PC-3 (cell line): ENCODE results near the gene IQGAP3.

ENCODE experiments used
- EZH2 ChIP-seq: fragments of 300-600 bp; sonication (generic); IDR thresholded peaks from one replicate; pipeline ENCODE4 v1.6.1; 2017; ENCODE audit warnings: antibody characterized with exemption, mild to moderate bottlenecking, low read length; ENCODE audit not compliant: unreplicated experiment
- TF ChIP-seq, protein P1 (sequence below): fragments of 300-600 bp; sonication (generic); conservative IDR thresholded peaks from 2 replicates; pipeline ENCODE4 v1.5.1; 2017; ENCODE audit warnings: antibody characterized with exemption, low read depth, mild to moderate bottlenecking, low read length

DNA sequence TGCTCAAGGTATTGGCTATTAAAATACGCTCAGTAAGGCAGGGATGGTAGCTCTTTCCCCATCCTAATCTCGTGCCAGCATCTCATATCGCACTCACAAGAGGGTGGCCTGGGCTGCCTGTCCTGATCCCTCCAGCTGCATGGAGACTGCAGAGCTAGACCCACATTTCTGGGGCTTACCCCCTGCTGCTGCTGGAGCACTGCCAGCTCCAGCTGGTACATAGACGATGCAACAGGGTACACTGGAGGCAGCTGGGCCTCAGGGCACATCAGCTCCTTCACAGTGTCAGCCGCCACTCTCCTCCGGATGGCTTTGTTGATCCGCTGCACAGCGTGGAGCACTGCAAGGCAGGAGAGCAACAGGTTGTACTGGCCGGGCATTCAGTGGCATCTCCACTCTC is 16.0 kb downstream of the IQGAP3 start:
- TF ChIP-seq, protein P1, sequence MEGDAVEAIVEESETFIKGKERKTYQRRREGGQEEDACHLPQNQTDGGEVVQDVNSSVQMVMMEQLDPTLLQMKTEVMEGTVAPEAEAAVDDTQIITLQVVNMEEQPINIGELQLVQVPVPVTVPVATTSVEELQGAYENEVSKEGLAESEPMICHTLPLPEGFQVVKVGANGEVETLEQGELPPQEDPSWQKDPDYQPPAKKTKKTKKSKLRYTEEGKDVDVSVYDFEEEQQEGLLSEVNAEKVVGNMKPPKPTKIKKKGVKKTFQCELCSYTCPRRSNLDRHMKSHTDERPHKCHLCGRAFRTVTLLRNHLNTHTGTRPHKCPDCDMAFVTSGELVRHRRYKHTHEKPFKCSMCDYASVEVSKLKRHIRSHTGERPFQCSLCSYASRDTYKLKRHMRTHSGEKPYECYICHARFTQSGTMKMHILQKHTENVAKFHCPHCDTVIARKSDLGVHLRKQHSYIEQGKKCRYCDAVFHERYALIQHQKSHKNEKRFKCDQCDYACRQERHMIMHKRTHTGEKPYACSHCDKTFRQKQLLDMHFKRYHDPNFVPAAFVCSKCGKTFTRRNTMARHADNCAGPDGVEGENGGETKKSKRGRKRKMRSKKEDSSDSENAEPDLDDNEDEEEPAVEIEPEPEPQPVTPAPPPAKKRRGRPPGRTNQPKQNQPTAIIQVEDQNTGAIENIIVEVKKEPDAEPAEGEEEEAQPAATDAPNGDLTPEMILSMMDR = no peak
- TF ChIP-seq EZH2 = no peak
